ENCODE results near the gene PLPPR2.

DNA sequence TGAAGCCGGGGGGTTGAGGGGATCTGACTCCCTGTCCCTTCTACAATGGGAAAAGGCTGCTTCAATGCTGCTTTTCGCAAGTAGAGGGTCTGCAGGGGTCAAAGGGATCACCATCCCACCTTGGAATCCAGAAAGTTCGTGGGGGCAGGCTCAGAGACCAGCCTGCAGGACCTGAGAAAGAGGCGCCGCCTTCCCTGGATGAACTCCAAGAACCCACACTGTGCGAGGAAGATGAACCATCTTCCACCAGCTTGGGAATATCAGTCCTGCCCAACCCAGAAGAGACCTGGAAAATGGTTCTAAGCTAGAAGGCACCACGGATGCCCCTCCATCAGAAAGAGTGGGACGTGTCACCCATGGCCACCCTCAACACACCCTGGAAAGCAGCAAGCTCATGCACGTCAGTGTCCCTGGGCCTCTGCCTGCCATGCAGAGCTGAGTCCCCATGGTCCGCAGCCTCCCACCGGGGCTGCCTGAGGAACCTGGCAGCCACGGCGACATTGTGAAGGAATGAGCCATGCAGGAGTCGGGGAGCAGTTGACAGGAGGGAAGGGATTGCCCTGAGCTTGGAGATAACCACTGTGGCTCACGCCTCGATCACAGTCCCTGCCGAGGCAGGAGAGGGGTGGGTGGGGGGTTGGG, 30.4 kb upstream of the PLPPR2 start:
- TF ChIP-seq, protein P1, sequence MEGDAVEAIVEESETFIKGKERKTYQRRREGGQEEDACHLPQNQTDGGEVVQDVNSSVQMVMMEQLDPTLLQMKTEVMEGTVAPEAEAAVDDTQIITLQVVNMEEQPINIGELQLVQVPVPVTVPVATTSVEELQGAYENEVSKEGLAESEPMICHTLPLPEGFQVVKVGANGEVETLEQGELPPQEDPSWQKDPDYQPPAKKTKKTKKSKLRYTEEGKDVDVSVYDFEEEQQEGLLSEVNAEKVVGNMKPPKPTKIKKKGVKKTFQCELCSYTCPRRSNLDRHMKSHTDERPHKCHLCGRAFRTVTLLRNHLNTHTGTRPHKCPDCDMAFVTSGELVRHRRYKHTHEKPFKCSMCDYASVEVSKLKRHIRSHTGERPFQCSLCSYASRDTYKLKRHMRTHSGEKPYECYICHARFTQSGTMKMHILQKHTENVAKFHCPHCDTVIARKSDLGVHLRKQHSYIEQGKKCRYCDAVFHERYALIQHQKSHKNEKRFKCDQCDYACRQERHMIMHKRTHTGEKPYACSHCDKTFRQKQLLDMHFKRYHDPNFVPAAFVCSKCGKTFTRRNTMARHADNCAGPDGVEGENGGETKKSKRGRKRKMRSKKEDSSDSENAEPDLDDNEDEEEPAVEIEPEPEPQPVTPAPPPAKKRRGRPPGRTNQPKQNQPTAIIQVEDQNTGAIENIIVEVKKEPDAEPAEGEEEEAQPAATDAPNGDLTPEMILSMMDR (IDR thresholded peaks at IDR 0.05; ENCODE audit: insufficient read depth, low read length) = no peak
- TF ChIP-seq, protein P2, sequence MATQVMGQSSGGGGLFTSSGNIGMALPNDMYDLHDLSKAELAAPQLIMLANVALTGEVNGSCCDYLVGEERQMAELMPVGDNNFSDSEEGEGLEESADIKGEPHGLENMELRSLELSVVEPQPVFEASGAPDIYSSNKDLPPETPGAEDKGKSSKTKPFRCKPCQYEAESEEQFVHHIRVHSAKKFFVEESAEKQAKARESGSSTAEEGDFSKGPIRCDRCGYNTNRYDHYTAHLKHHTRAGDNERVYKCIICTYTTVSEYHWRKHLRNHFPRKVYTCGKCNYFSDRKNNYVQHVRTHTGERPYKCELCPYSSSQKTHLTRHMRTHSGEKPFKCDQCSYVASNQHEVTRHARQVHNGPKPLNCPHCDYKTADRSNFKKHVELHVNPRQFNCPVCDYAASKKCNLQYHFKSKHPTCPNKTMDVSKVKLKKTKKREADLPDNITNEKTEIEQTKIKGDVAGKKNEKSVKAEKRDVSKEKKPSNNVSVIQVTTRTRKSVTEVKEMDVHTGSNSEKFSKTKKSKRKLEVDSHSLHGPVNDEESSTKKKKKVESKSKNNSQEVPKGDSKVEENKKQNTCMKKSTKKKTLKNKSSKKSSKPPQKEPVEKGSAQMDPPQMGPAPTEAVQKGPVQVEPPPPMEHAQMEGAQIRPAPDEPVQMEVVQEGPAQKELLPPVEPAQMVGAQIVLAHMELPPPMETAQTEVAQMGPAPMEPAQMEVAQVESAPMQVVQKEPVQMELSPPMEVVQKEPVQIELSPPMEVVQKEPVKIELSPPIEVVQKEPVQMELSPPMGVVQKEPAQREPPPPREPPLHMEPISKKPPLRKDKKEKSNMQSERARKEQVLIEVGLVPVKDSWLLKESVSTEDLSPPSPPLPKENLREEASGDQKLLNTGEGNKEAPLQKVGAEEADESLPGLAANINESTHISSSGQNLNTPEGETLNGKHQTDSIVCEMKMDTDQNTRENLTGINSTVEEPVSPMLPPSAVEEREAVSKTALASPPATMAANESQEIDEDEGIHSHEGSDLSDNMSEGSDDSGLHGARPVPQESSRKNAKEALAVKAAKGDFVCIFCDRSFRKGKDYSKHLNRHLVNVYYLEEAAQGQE (IDR thresholded peaks at IDR 0.05; ENCODE audit: insufficient replicate concordance, low read depth) = no peak
- TF ChIP-seq SPI1 (IDR thresholded peaks at IDR 0.05; ENCODE audit: borderline replicate concordance, low read depth) = no peak
- TF ChIP-seq GABPA (IDR thresholded peaks at IDR 0.05; ENCODE audit: low read depth) = no peak
